CD4-positive, alpha-beta T cell treated with Interleukin-6 at 100 ng/mL for 8 hours (primary cell): Measurements from ENCODE around the gene GBF1.
A peak's percentile ranks its signal among the peaks of the same experiment; 100 is the strongest.
"Not testable (repeated sequence)": the region's sequence is repeated elsewhere in the genome, so short reads cannot be mapped to it uniquely, and the experiment has no call there.

Experiments
- DNase-seq: peaks from one replicate; pipeline ENCODE4 v3.0.0-alpha.2; 2020; ENCODE audit warnings: mixed read lengths, low spot score

Gene GBF1

GRCh38 chr10:102234888-102235597 lies 10.3 kb upstream of the GBF1 start:
- no peak for DNase-seq

- DNase-seq: no peak
Measured at GRCh38 chr10:102235598-102235920, 9.8 kb upstream of the GBF1 start.

- no peak for DNase-seq
Measured at GRCh38 chr10:102236006-102236405, 9.3 kb upstream of the GBF1 start.

- no peak for DNase-seq
Measured at GRCh38 chr10:102237711-102238252, 7.5 kb upstream of the GBF1 start.

- DNase-seq: no peak
Measured at GRCh38 chr10:102240467-102241031, 4.8 kb upstream of the GBF1 start.

- DNase-seq: no peak
Measured at GRCh38 chr10:102241032-102241443, 4.3 kb upstream of the GBF1 start.

GRCh38 chr10:102241444-102242117 lies 3.8 kb upstream of the GBF1 start, which contains the start of gene PITX3:
PITX3 (minus strand) TSS chr10:102241512; CDS start chr10:102232080, 9,432 bp downstream.
- peak; percentile 86 for DNase-seq

- no peak for DNase-seq
Measured at GRCh38 chr10:102242118-102242485, 3.2 kb upstream of the GBF1 start.

GRCh38 chr10:102243309-102243708 lies 2.0 kb upstream of the GBF1 start:
- DNase-seq: no peak

- no peak for DNase-seq
Measured at GRCh38 chr10:102245932-102246251, 560 bp downstream of the GBF1 start.

- DNase-seq: no peak
Measured at GRCh38 chr10:102246261-102246660, 929 bp downstream of the GBF1 start.

GRCh38 chr10:102247734-102248133 lies 2.4 kb downstream of the GBF1 start:
- no peak for DNase-seq

GRCh38 chr10:102252508-102252907 lies 7.2 kb downstream of the GBF1 start:
- not testable (repeated sequence) for DNase-seq

GRCh38 chr10:102254426-102254825 lies 9.1 kb downstream of the GBF1 start:
- no peak for DNase-seq

- no peak for DNase-seq
Measured at GRCh38 chr10:102255404-102255803, 10.1 kb downstream of the GBF1 start.

- DNase-seq: no peak
Measured at GRCh38 chr10:102261196-102261595, 15.9 kb downstream of the GBF1 start.

GRCh38 chr10:102261842-102262241 lies 16.5 kb downstream of the GBF1 start:
- no peak for DNase-seq

- no peak for DNase-seq
Measured at GRCh38 chr10:102262744-102263370, 17.5 kb downstream of the GBF1 start.

- DNase-seq: no peak
Measured at GRCh38 chr10:102264371-102264770, 19.0 kb downstream of the GBF1 start.

GRCh38 chr10:102266670-102267069 lies 21.3 kb downstream of the GBF1 start:
- DNase-seq: no peak

GRCh38 chr10:102267748-102268147 lies 22.4 kb downstream of the GBF1 start:
- no peak for DNase-seq

- DNase-seq: no peak
Measured at GRCh38 chr10:102268375-102268888, 23.1 kb downstream of the GBF1 start.

GRCh38 chr10:102269017-102269416 lies 23.7 kb downstream of the GBF1 start:
- no peak for DNase-seq
